BJ (cell line): Measurements from ENCODE around the gene TSC2. TPM values are rescaled to one million over a fixed set of nuclear protein-coding genes. Genes with fewer than 3 reads are reported as not detected.

Experiments used
- CTCF ChIA-PET: fragments of 350-600 bp; formaldehyde crosslinking; extraction: SDS; loops from one replicate; lab custom pipeline; 2021; ENCODE audit warnings: antibody characterized with exemption, inconsistent platforms; lab: Yijun Ruan, JAX
- POLR2A ChIA-PET: fragments of 300-600 bp; sonication (Branson Sonifier 250); formaldehyde crosslinking; extraction: SDS; loops from one replicate; lab custom pipeline; 2021; ENCODE audit warnings: antibody characterized with exemption; lab: Charles Lee
- DNase-seq: peaks from one replicate; pipeline ENCODE4 v3.0.0-alpha.2; 2011; ENCODE audit warnings: low read depth
- H3K27me3 ChIP-seq: 2 replicates; pipeline ENCODE4 v1.6.0; 2011; ENCODE audit warnings: low read length; ENCODE audit not compliant: control insufficient read depth, insufficient read depth
- H3K36me3 ChIP-seq: 2 replicates; pipeline ENCODE4 v1.5.1; 2011; ENCODE audit warnings: low read length; ENCODE audit not compliant: control insufficient read depth, insufficient read depth
- H3K4me3 ChIP-seq: 2 replicates; pipeline ENCODE4 v1.5.1; 2011; ENCODE audit warnings: low read depth, mild to moderate bottlenecking, control low read depth, low read length
- CTCF ChIP-seq: IDR thresholded peaks from 2 replicates; pipeline ENCODE4 v1.5.1; 2011; ENCODE audit warnings: low read depth, mild to moderate bottlenecking, control low read depth, inconsistent platforms, low read length, moderate library complexity; ENCODE audit not compliant: insufficient read depth
- polyA plus RNA-seq: library from polyadenylated mRNA; depleted of rRNA; stranded (reverse); fragments of >200 nt; gene quantifications from 2 replicates; pipeline ENCODE4 v1.2.3, GENCODE V29; 2011

The TSC2 gene
- polyA plus RNA-seq, 1 experiment = 66.3 TPM

GRCh38 chr16:2079991-2080390, 32.2 kb downstream of the TSC2 start:
- no peaks in the 10 kb centered on the region for H3K27me3 ChIP-seq
- no peak for TF ChIP-seq CTCF
- DNase-seq = no peak
- peaks cover 39% of the 10 kb centered on the region for H3K36me3 ChIP-seq
- H3K4me3 ChIP-seq = no peak overlapping the region
- CTCF ChIA-PET = no interaction called here
- POLR2A ChIA-PET = no interaction called here

- no peak for TF ChIP-seq CTCF
- Histone ChIP-seq H3K36me3 (peaks cover 35% of the 10 kb centered on the region), H3K4me3 (no peak overlapping the region), H3K27me3 (no peaks in the 10 kb centered on the region)
- ChIA-PET POLR2A (no interaction called here), CTCF (interaction anchor here (1.5 kb wide), 1 partner anchor 26 kb away, joined by 5 read pairs; no protein-coding TSS in a partner anchor)
- DNase-seq = no peak
These were observed 33.7 kb downstream of the TSC2 start for GRCh38 chr16:2081201-2082084.

GRCh38 chr16:2082171-2082982, 34.6 kb downstream of the TSC2 start:
- ChIA-PET POLR2A (no interaction called here), CTCF (interaction anchor here (1.5 kb wide), 1 partner anchor 27 kb away, joined by 5 read pairs; no protein-coding TSS in a partner anchor)
- no peak for DNase-seq
- no peak overlapping the region for H3K4me3 ChIP-seq
- TF ChIP-seq CTCF = no peak
- peaks cover 36% of the 10 kb centered on the region for H3K36me3 ChIP-seq
- no peaks in the 10 kb centered on the region for H3K27me3 ChIP-seq

- ChIA-PET POLR2A (no interaction called here), CTCF (interaction anchor here (1.5 kb wide), 1 partner anchor 27 kb away, joined by 5 read pairs; no protein-coding TSS in a partner anchor)
- H3K36me3 ChIP-seq = peaks cover 40% of the 10 kb centered on the region
These were observed 35.2 kb downstream of the TSC2 start for GRCh38 chr16:2082983-2083364.

More at GRCh38 chr16:2082983-2083364, 35.2 kb downstream of the TSC2 start:
- no peak for DNase-seq
- no peak for TF ChIP-seq CTCF
- H3K27me3 ChIP-seq = no peaks in the 10 kb centered on the region
- H3K4me3 ChIP-seq = no peak overlapping the region
